ENCODE measurements around the gene EGFL7. TPM values are rescaled to one million over a fixed set of nuclear protein-coding genes. Genes with fewer than 3 reads are reported as not detected.

The EGFL7 gene
- total RNA-seq, 1 experiment from 2014 or later: 54.6 TPM

DNA sequence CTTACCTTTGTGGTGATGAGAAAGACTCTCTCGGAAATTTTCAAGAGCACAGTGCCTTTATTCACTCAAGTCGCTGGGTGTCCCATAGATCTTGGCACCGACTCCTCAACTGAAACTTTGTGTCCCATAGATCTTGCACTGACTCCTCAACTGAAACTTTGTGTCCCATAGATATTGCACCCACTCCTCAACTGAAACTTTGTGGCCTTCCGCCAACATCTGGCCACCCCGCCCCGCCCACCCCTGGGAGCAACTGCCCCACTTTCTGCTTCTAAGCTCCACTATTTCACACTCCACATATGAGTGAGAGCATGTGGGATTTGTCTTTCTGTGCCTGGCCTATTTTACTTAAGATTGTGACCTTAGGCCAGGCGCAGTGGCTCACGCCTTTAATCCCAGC is 12.7 kb upstream of the EGFL7 start:
- CTCF ChIA-PET: interaction anchor here (0.9 kb wide), 1 partner anchor 161 kb away, joined by 4 read pairs; no protein-coding TSS in a partner anchor

More for the DNA sequence above, 12.7 kb upstream of the EGFL7 start:
- Mint-ChIP-seq H3K27me3 (ENCODE audit: low read depth) (no peaks in the 10 kb centered on the region), H3K4me3 (no peak overlapping the region), H3K4me1 (no peaks in the 10 kb centered on the region), H3K9me3 (no peaks in the 10 kb centered on the region), H3K27ac (no peak overlapping the region), H3K36me3 (no peaks in the 10 kb centered on the region)
- POLR2A ChIA-PET: no interaction called here
- ATAC-seq (no peak), DNase-seq (ENCODE audit: low spot score) (no peak)
- no peak for TF ChIP-seq ATF1 (CRISPR knock-in tag; IDR thresholded peaks at IDR 0.05)
- TF ChIP-seq ETV6 (CRISPR knock-in tag; IDR thresholded peaks at IDR 0.05): no peak
- no peak for TF ChIP-seq MYBL2 (CRISPR knock-in tag; IDR thresholded peaks at IDR 0.05)
- no peak for TF ChIP-seq ZNF263 (CRISPR knock-in tag; IDR thresholded peaks at IDR 0.05; ENCODE audit: low read depth)
- no peak for TF ChIP-seq NFYB (CRISPR knock-in tag; conservative IDR thresholded peaks at IDR 0.05; ENCODE audit: low read depth)
- no peak for TF ChIP-seq ARID4B (CRISPR knock-in tag; IDR thresholded peaks at IDR 0.05; ENCODE audit: borderline replicate concordance)
- no peak for TF ChIP-seq ZNF512 (CRISPR knock-in tag; IDR thresholded peaks at IDR 0.05; ENCODE audit: borderline replicate concordance)
- no peak for TF ChIP-seq FOXP4 (CRISPR knock-in tag; IDR thresholded peaks at IDR 0.05)
- TF ChIP-seq GRHL2 (CRISPR knock-in tag; IDR thresholded peaks at IDR 0.05; ENCODE audit: insufficient replicate concordance, severe bottlenecking): no peak
- TF ChIP-seq NFE2L1 (CRISPR knock-in tag; IDR thresholded peaks at IDR 0.05): no peak
- TF ChIP-seq ZSCAN18 (CRISPR knock-in tag; IDR thresholded peaks at IDR 0.05): no peak
- no peak for TF ChIP-seq TEAD1 (CRISPR knock-in tag; IDR thresholded peaks at IDR 0.05)
- no peak for TF ChIP-seq ESRRA (CRISPR knock-in tag; IDR thresholded peaks at IDR 0.05; ENCODE audit: borderline replicate concordance)
- no peak for TF ChIP-seq ZNF232 (CRISPR knock-in tag; IDR thresholded peaks at IDR 0.05)
- TF ChIP-seq IRF2 (CRISPR knock-in tag; IDR thresholded peaks at IDR 0.05; ENCODE audit: borderline replicate concordance, low read depth): no peak
- TF ChIP-seq PRDM15 (CRISPR knock-in tag; IDR thresholded peaks at IDR 0.05): no peak
- no peak for TF ChIP-seq TCF7 (CRISPR knock-in tag; IDR thresholded peaks at IDR 0.05; ENCODE audit: low read depth)
- TF ChIP-seq RELA (CRISPR knock-in tag; IDR thresholded peaks at IDR 0.05; ENCODE audit: borderline replicate concordance): no peak
- no peak for TF ChIP-seq PRRX2 (CRISPR knock-in tag; IDR thresholded peaks at IDR 0.05)
